Activated CD8-positive, alpha-beta memory T cell treated with anti-CD3 and anti-CD28 coated beads, Interleukin-2, amount 10 ng/mL, durations not matched to agents 7 days and 5 days (primary cell): Measurements from ENCODE around the gene PRMT1. TPM values are rescaled to one million over a fixed set of nuclear protein-coding genes. Genes with fewer than 3 reads are reported as not detected.
"Not testable (repeated sequence)": the region's sequence is repeated elsewhere in the genome, so short reads cannot be mapped to it uniquely, and the experiment has no call there.

Experiments
- ATAC-seq: fragments of 150-1000 bp; cut with Tn5 transposase; one replicate; pipeline ENCODE4 v1.10.0; 2021; ENCODE audit warnings: moderate library complexity
- CTCF ChIA-PET: fragments of 350-600 bp; sonication (Branson Sonifier 250); formaldehyde crosslinking; loops from one replicate; lab custom pipeline; 2021; ENCODE audit warnings: antibody characterized with exemption; lab: Charles Lee
- DNase-seq: peaks from one replicate; pipeline ENCODE4 v3.0.0-alpha.2; 2020
- H3K27ac Mint-ChIP-seq: one replicate; pipeline ENCODE4 v1.8.0; 2021; ENCODE audit warnings: mild to moderate bottlenecking, mixed read lengths
- H3K27me3 Mint-ChIP-seq: one replicate; pipeline ENCODE4 v1.8.0; 2021; ENCODE audit warnings: mixed read lengths
- H3K36me3 Mint-ChIP-seq: one replicate; pipeline ENCODE4 v1.8.0; 2021; ENCODE audit warnings: mild to moderate bottlenecking, mixed read lengths
- H3K4me1 Mint-ChIP-seq: one replicate; pipeline ENCODE4 v1.8.0; 2021; ENCODE audit warnings: mixed read lengths
- H3K4me3 Mint-ChIP-seq: one replicate; pipeline ENCODE4 v1.8.0; 2021; ENCODE audit warnings: mild to moderate bottlenecking, moderate library complexity, mixed read lengths
- H3K9me3 Mint-ChIP-seq: one replicate; pipeline ENCODE4 v1.8.0; 2022; ENCODE audit warnings: low read depth, mixed read lengths
- total RNA-seq, 2 experiments: library from RNA; stranded (reverse); gene quantifications; one replicate each; pipeline ENCODE4 v1.2.3, GENCODE V29; 2021

PRMT1 gene
- total RNA-seq, result 100 to 1,000 TPM; 145 to 257 TPM

- H3K27me3 Mint-ChIP-seq, result no peaks in the 10 kb centered on the region
- H3K27ac Mint-ChIP-seq, result peak within 1 kb of the TSS; percentile 99
- peaks cover 8% of the 10 kb centered on the region for H3K36me3 Mint-ChIP-seq
- CTCF ChIA-PET, result interaction anchor here (0.6 to 7.0 kb wide), 28 partner anchors 11 to 204 kb away, joined by 3 to 68 read pairs (median 5); partner anchors contain the start of genes AKT1S1, BCL2L12, FLT3LG and IRF3
- H3K4me3 Mint-ChIP-seq, result peak within 1 kb of the TSS; percentile 74
- peaks cover 39% of the 10 kb centered on the region for H3K4me1 Mint-ChIP-seq
- ATAC-seq (peak; percentile 1), DNase-seq (peak; percentile 69)
- H3K9me3 Mint-ChIP-seq, result no peaks in the 10 kb centered on the region
Measured at GRCh38 chr19:49677231-49677900, at the start of gene PRMT1. PRMT1 (plus strand) TSS chr19:49677271; CDS start chr19:49677281, 10 bp downstream.

GRCh38 chr19:49629659-49630058 lies 47.4 kb upstream of the PRMT1 start:
- H3K9me3 Mint-ChIP-seq, result no peaks in the 10 kb centered on the region
- H3K4me3 Mint-ChIP-seq, result no peak overlapping the region
- ATAC-seq (no peak), DNase-seq (no peak)
- H3K27me3 Mint-ChIP-seq, result no peaks in the 10 kb centered on the region
- H3K27ac Mint-ChIP-seq, result no peak overlapping the region
- H3K36me3 Mint-ChIP-seq, result peaks cover 10% of the 10 kb centered on the region
- no peaks in the 10 kb centered on the region for H3K4me1 Mint-ChIP-seq
- CTCF ChIA-PET, result no interaction called here

GRCh38 chr19:49631014-49631588 lies 46.0 kb upstream of the PRMT1 start:
- ATAC-seq, result no peak
- no peak for DNase-seq
- CTCF ChIA-PET, result interaction anchor here (0.7 kb wide), 1 partner anchor 17 kb away, joined by 6 read pairs; no protein-coding TSS in a partner anchor
- Mint-ChIP-seq H3K4me1 (no peaks in the 10 kb centered on the region), H3K4me3 (no peak overlapping the region), H3K27me3 (no peaks in the 10 kb centered on the region), H3K9me3 (no peaks in the 10 kb centered on the region), H3K27ac (no peak overlapping the region), H3K36me3 (peaks cover 10% of the 10 kb centered on the region)

GRCh38 chr19:49631610-49632192 lies 45.4 kb upstream of the PRMT1 start:
- H3K4me1 Mint-ChIP-seq, result no peaks in the 10 kb centered on the region
- H3K9me3 Mint-ChIP-seq, result no peaks in the 10 kb centered on the region
- CTCF ChIA-PET, result interaction anchor here (0.7 kb wide), 1 partner anchor 16 kb away, joined by 6 read pairs; no protein-coding TSS in a partner anchor
- no peaks in the 10 kb centered on the region for H3K27me3 Mint-ChIP-seq
- no peak overlapping the region for H3K27ac Mint-ChIP-seq
- DNase-seq, result no peak
- peaks cover 10% of the 10 kb centered on the region for H3K36me3 Mint-ChIP-seq
- H3K4me3 Mint-ChIP-seq, result no peak overlapping the region
- ATAC-seq, result no peak

GRCh38 chr19:49632576-49632975 lies 44.5 kb upstream of the PRMT1 start:
- no peak overlapping the region for H3K4me3 Mint-ChIP-seq
- ATAC-seq (no peak), DNase-seq (no peak)
- no peaks in the 10 kb centered on the region for H3K4me1 Mint-ChIP-seq
- H3K9me3 Mint-ChIP-seq, result no peaks in the 10 kb centered on the region
- CTCF ChIA-PET, result no interaction called here
- H3K27ac Mint-ChIP-seq, result no peak overlapping the region
- peaks cover 6% of the 10 kb centered on the region for H3K36me3 Mint-ChIP-seq
- H3K27me3 Mint-ChIP-seq, result no peaks in the 10 kb centered on the region

- ATAC-seq, H3K27me3 Mint-ChIP-seq, H3K27ac Mint-ChIP-seq, H3K4me1 Mint-ChIP-seq, H3K9me3 Mint-ChIP-seq, CTCF ChIA-PET, H3K36me3 Mint-ChIP-seq, H3K4me3 Mint-ChIP-seq, DNase-seq: not testable (repeated sequence)
Measured at GRCh38 chr19:49633273-49633672, 43.8 kb upstream of the PRMT1 start.

- Mint-ChIP-seq H3K9me3 (no peaks in the 10 kb centered on the region), H3K36me3 (no peaks in the 10 kb centered on the region), H3K4me3 (no peak overlapping the region), H3K27me3 (peaks cover 6% of the 10 kb centered on the region), H3K27ac (no peak overlapping the region), H3K4me1 (peaks cover 15% of the 10 kb centered on the region)
- no peak for DNase-seq
- CTCF ChIA-PET, result interaction anchor here (3.5 kb wide), 1 partner anchor 37 kb away, joined by 11 read pairs; no protein-coding TSS in a partner anchor
- no peak for ATAC-seq
Measured at GRCh38 chr19:49635530-49636232, 41.4 kb upstream of the PRMT1 start.

GRCh38 chr19:49636233-49636932 lies 40.7 kb upstream of the PRMT1 start:
- Mint-ChIP-seq H3K27ac (no peak overlapping the region), H3K9me3 (no peaks in the 10 kb centered on the region), H3K4me1 (peaks cover 19% of the 10 kb centered on the region), H3K27me3 (peaks cover 6% of the 10 kb centered on the region), H3K36me3 (no peaks in the 10 kb centered on the region), H3K4me3 (no peak overlapping the region)
- CTCF ChIA-PET, result interaction anchor here (3.5 kb wide), 1 partner anchor 36 kb away, joined by 11 read pairs; no protein-coding TSS in a partner anchor
- no peak for DNase-seq
- ATAC-seq, result no peak

- Mint-ChIP-seq H3K4me1 (peaks cover 29% of the 10 kb centered on the region), H3K27ac (no peak overlapping the region), H3K27me3 (peaks cover 6% of the 10 kb centered on the region), H3K9me3 (no peaks in the 10 kb centered on the region), H3K4me3 (peak overlapping the region; percentile 28), H3K36me3 (no peaks in the 10 kb centered on the region)
- no peak for ATAC-seq
- DNase-seq, result no peak
- CTCF ChIA-PET, result interaction anchor here (0.6 to 3.5 kb wide), 2 partner anchors 19 to 35 kb away, joined by 3 to 11 read pairs; no protein-coding TSS in a partner anchor
Measured at GRCh38 chr19:49637821-49638738, 39.0 kb upstream of the PRMT1 start.

GRCh38 chr19:49639401-49640112 lies 37.5 kb upstream of the PRMT1 start:
- ATAC-seq, result no peak
- Mint-ChIP-seq H3K27me3 (peaks cover 6% of the 10 kb centered on the region), H3K9me3 (no peaks in the 10 kb centered on the region), H3K4me3 (peak overlapping the region; percentile 93), H3K36me3 (peaks cover 4% of the 10 kb centered on the region), H3K4me1 (peaks cover 44% of the 10 kb centered on the region), H3K27ac (peak overlapping the region; percentile 41)
- CTCF ChIA-PET, result interaction anchor here (0.9 to 4.9 kb wide), 10 partner anchors 33 to 646 kb away, joined by 3 to 54 read pairs (median 5); partner anchors contain the start of genes GYS1, NOSIP, PRMT1 and PRR12
- no peak for DNase-seq

GRCh38 chr19:49640113-49640898 lies 36.8 kb upstream of the PRMT1 start, which contains the start of gene RRAS:
RRAS (minus strand) TSS chr19:49640143; CDS start chr19:49640098, 45 bp downstream.
- ATAC-seq (peak; percentile 75), DNase-seq (peak; percentile 100)
- Mint-ChIP-seq H3K4me3 (peak within 1 kb of the TSS; percentile 93), H3K9me3 (no peaks in the 10 kb centered on the region), H3K4me1 (peaks cover 44% of the 10 kb centered on the region), H3K27me3 (peaks cover 6% of the 10 kb centered on the region), H3K36me3 (peaks cover 4% of the 10 kb centered on the region), H3K27ac (peak within 1 kb of the TSS; percentile 99)
- CTCF ChIA-PET, result interaction anchor here (0.9 to 4.9 kb wide), 12 partner anchors 9 to 647 kb away, joined by 3 to 54 read pairs (median 4); partner anchors contain the start of genes GYS1, NOSIP, PRMT1 and PRR12
